Stimulated activated CD8-positive, alpha-beta memory T cell treated with anti-CD3 and anti-CD28 coated beads, Interleukin-12 subunit alpha, Interleukin-12 subunit beta, amount 100 ng/mL, for 24 hours (primary cell): Measurements from ENCODE around the gene QSOX1.

Experiments used
- DNase-seq: peaks from one replicate; pipeline ENCODE4 v3.0.0-alpha.2; 2020; ENCODE audit errors: extremely low read depth

QSOX1 gene

DNA sequence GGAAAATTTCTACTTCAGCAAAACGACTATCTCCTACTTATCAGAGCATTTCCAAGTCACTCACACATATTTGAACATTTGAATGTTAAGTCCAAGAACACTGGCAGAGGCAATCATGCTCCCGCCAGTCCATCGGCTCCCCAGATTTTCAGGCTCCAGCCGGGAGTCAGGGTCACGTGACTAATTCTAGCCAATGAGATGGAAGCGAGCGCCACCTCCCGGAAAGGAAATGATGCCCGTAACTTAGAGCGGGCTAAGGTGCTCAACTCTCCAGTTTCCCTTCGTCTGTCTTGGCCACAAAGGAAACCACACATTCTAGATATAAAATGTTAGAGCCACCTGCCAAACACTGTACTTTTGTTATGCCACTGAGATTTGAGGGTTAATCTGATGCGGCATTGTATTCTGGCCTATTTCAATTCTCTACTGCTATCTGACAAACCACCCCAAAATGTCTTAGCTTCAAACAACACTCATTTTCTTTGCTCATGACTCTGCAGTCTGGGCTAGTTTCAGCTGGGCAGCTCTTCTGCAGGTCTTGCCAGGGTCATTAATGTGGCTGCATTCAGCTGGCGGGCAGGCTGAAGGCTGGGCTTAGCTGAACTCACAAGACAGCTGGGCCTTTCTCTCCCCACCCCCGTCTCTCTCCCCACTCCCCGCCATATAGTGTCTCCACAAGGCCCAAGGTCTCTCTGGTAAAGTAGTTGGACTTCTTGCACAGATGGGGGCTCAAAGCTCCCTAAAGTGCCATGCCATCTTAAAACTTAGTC, 58.9 kb downstream of the QSOX1 start:
- no peak for DNase-seq

- DNase-seq = no peak
These were observed 61.4 kb downstream of the QSOX1 start for GRCh38 chr1:180215856-180216625.

DNA sequence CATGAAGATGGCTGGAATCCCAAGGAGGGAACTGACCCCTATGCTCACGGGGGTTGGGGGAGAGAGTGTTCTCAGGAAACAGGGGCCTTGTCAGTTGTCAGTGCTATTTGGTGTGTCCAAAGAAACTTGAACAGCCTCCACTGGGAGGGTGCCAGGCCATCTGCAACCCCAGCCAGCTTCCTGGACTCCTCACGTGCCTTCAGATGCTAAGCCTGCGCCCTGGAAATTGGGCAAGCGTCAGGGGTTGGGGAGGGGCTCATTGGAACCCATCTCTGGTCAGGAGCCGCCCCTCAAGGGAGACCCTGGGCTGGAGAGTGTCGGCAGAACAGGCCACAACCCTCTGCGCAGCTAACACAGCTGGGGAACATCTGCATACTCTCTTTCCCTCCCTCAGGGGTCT, 62.3 kb downstream of the QSOX1 start:
- DNase-seq = no peak

DNA sequence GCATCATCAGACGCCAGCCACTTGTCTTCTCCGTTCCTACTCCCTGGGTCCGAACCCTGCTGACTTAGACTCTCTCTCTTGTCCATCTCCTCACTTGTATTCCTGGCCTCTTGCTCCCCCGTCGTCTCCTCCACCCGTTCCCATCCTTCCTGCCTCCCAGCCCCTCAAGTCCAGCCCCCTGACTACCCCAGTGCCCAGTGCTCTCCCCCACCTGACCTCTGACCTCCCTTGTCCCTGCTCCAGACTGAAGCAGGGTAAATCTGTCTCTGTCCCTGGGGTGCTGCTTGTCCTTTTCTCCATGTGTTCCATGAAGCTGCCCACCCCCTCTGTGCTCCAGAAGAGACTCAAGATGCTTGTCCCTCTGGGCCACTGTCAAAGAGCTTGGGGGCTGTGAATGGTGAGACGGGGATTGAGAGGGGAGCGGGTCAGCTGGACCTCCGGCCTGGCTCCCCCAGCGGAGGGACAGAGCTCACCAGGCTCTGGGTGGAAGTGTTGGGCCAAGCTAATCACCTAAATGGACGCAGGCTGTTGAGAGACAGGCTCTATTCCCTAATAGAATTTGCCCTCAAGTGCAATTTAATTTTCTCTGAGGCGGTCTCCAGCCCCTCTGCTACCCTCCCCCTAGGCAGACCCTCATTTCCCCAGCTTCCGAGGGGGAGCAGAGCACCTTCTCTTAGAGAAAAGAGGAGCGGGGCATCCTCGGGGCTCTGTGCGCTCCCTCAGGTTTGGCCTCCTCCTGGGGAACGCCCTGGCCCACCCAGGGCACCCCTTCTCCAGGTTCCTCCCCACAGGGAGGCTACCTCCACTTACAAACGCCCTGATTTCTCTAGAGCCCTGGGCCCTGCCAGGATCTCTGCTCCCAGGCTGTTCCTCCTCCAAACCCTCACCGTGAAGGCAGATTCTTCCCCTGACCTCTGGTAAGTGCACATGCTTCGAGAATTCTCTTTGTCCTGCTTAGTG, 64.4 kb downstream of the QSOX1 start:
- DNase-seq = no peak

- DNase-seq = no peak
These were observed 65.1 kb downstream of the QSOX1 start for GRCh38 chr1:180219776-180220175.

GRCh38 chr1:180221462-180221861, 66.8 kb downstream of the QSOX1 start:
- no peak for DNase-seq

DNA sequence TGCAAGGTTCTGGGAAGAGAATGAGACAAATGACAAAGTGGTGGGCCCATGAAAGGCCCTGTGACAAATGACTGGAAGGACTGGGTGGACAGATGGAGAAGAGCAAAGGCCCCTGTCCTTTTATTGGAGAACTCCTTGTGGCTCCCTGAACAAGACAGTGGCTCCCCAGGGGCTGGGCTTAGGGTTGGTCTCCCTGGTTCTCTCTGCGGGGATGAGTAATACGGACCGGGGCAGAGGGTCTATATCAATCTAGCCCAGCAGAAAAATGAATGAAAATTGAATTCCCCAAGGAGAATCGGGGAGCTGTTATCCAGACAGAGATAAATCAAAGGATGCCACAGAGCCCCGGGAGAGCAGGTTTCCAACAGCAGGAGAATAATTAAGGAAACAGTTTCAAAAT, 70.2 kb downstream of the QSOX1 start:
- DNase-seq = no peak

DNA sequence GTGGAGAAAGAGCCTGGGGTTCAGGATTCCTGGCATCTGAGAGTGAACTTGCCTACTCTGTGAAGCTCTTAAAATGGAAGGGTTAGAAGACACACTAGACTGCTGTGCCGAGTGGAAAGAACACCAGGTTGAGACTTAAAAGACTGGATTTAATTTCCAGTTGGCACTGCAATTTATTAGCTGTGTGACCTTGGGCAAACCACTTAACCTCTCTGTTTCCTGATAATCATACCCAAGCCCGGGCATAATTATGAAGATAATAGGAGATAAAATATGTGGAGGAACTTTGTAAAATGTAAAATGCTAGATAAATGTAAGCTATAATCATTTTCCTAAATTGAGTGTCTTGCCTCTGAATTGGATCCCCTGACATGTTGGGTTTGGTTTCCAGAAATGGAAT, 70.7 kb downstream of the QSOX1 start:
- no peak for DNase-seq

GRCh38 chr1:180227861-180228647, 73.4 kb downstream of the QSOX1 start:
- no peak for DNase-seq

DNA sequence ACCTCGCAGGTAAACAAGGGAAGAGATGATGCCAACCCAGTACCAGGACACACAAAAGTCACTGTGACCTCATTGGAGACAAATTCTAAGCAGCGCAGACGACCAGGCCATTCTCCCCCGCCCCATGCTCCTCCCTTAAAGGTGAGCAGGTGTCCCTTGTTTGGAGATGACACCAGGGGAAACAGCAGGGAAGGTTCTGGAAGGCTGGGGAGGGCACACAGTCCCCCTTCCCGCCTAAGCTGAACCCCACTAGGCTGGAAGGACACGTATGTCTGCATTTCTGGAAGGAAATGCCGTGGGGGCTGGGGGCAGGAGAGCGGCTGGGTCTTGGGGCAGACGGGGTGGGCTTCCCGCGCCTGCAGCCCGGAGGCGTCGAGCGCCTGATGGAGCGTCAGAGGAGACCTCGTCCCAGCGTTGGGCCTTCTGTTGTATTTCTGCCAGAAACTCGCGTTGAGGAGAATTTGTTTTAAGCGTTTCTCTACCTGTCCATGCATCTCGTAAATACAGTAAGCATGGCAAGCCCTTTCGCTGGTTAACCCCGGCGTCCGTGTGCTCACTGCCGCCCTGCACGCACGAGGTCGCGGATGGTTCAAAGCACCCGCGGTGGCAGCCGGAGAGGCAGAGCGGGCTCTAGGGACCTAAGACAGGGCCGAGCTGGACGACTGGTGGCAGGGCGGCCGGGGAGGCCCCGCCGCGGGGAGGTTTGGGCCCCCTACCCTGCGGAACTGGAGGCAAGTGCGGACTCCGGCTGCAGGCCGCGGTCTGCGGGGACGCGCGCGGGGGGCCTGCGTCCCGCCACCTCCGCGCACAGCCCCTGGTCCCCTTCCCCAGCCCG, 74.2 kb downstream of the QSOX1 start:
- no peak for DNase-seq

DNA sequence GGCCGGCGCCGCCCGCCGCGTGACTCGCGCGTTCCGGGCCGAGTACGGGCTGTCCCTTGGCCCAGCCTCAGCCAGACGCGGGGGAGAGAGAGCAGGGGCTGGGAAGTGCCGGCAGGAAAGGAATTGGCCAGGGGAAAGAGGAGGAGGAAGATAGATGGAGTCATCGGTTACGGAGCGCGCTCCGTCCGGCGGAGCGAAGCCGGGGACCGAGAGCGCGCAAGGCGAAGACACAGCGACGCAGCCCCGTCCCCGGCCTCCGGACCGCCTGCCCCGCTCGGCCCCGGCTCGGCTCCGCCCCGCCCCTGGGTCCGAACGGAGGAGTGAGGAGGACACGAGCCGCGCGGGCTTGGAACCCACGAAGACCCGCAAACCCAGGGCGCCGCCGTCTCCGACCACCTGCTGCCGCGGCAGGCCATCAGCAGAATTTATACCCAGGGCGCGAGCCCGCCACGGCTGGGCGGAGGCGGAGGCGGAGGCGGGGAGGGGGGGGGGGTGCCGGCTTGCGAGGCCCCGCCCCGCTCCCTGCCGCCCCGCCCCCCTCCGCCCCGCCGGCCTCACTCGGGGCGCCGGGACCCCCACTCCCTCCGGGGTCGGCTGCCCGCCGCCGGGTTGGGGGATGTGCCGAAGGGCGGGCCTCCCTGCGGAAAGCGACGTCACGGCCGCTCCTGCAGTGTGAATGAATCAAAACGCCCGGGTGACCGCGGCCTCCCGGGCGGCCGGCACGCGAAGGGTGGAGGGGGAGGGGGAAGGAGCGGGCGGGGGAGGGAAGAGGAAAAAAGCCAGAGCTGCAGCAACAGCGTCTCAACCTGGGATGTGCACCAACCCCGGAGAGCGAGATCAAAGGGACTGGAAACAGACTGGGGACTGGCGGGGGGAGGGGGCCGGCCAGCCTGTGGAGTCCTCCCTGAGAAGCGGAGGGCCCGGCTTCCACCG, 75.1 kb downstream of the QSOX1 start, which contains the start of gene LHX4:
Gene LHX4, plus strand, starts transcription at position 782 of the 933 bp plus-strand sequence. CDS start 266 bp downstream, outside the sequence.
- no peak for DNase-seq

- DNase-seq = no peak
These were observed 75.7 kb downstream of the QSOX1 start for GRCh38 chr1:180230416-180230790.

DNA sequence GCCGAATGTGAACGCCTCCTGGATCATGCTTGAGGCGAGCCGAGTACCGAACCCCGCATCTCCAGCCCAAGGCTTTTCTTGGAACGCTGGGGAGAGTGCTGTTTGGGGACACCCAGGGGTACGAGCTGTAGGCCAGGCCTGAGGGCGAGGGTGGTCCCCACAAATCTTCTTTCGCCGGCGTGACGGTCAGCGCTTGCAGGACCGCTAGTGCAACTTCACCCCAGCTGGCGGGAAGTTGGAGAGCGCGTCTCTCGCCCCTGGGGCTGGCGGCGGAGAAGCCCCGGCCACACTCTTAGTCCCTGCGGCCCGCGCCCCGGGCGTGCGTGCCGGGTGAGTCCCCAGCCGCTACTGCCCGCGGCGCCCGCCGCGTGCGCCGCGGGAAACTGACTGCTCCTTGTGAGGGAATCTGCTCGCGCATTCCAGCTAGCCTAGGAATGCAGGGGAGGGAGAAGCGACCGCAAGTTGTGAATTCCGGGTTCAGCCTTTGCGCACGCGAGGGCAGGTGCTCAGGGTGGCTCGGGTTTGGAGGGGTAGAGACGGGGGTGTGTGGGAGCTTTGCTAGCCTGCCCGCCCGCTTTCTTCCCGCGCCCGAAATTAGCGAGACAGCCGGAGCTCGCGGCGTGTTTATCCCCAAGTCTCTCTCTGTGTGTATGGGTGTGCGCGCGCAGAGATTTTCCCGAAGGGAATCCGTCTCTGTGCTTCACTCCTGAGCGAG, 76.3 kb downstream of the QSOX1 start:
- DNase-seq = no peak

- no peak for DNase-seq
These were observed 76.8 kb downstream of the QSOX1 start for GRCh38 chr1:180231506-180231921.

DNA sequence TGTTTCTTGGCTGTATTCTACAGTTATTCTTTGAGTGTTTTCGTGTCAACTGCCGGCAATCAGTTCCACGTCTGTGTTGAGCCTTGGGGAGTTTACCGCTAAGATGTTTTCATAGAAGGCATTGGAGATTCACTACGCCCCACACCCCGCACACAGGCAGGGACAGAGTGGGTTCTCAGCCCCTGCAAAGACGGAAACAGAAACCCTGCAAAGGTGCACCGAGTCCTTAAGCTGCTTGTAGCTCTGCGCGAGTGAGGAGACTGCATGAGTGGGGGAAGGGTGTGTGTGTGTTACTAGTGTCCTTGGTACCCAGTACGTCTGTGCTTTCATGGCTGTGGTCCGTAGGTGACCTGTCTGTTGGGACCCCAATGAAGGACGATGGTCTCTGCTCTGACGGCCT, 77.3 kb downstream of the QSOX1 start:
- DNase-seq = no peak

- DNase-seq = no peak
These were observed 77.9 kb downstream of the QSOX1 start for GRCh38 chr1:180232521-180233043.

DNA sequence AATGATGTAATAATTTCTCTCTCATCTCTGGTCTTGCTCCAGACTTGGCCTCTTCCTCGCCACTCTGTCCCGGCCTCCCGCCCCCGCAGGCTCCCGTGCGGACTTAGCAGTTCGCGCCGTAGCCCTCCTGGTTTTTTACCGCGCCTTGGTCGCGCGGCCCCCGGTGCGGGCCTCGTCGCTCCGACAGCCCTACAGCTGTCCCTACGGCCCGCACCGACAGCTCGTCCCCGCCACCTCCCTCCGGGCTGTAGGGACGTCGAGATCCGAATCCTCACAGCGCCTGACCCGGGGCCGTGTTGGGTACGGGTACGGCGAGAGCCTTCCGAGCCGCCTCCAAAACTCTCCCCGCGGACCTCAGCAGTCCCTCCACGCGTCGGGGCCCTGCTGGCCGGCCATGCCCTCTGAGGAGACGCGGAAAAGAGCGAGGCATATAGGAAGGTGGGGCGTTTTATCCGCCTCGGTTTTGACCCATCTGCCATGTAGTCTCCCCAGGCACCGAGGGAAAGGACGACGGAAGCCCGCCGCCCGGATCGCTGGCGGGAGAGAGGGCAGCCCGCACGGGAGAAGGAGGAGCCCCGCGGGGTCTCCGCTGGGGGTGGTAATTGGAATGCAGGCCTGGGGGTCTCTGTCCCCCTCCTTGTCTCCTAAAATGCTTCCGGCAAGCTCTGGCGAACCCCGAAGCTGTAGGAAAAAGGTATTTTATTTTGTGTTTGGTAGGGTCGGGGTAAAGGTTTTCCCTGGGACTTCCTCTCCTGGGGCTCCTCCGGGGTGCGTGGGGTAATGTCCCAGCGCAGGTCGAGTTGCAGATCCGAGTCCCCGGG, 78.7 kb downstream of the QSOX1 start:
- DNase-seq = no peak
